Thoracic aorta (tissue), 2 donors: ENCODE results near the gene IRF8. TPM values are rescaled to one million over a fixed set of nuclear protein-coding genes. Genes with fewer than 3 reads are reported as not detected.

ENCODE experiments used
- ATAC-seq: fragments of 150-250 bp; one replicate; pipeline ENCODE4 v1.8.0; 2017; ENCODE audit warnings: low read depth; ENCODE audit not compliant: insufficient number of reproducible peaks, low FRiP score
- DNase-seq: peaks from one replicate; pipeline ENCODE4 v3.0.0-alpha.2; 2020; ENCODE audit warnings: low spot score
- H3K27ac ChIP-seq, 2 donors: fragments of 200-600 bp; sonication (generic); 1 replicate in 1 of 2; 2 replicates in 1 of 2; pipeline ENCODE4 v1.5.1; 2016; ENCODE audit warnings: mild to moderate bottlenecking in 2 of 2, moderate library complexity in 2 of 2
- H3K27me3 ChIP-seq: fragments of 200-600 bp; sonication (generic); replicated peaks from 2 replicates; pipeline ENCODE4 v1.6.0; 2016; ENCODE audit warnings: mild to moderate bottlenecking; ENCODE audit not compliant: insufficient read depth
- H3K36me3 ChIP-seq: fragments of 200-600 bp; sonication (generic); one replicate; pipeline ENCODE4 v1.5.1; 2016
- H3K4me1 ChIP-seq, 2 donors: fragments of 200-600 bp; sonication (generic); 1 replicate in 1 of 2; 2 replicates in 1 of 2; pipeline versions ENCODE4 v1.5.1 to v1.6.0; 2016; ENCODE audit warnings: low read depth in 2 of 2, mild to moderate bottlenecking in 1 of 2; ENCODE audit not compliant: control insufficient read depth in 1 of 2
- H3K4me3 ChIP-seq: fragments of 200-600 bp; sonication (generic); 2 replicates; pipeline ENCODE4 v1.5.1; 2016; ENCODE audit warnings: mild to moderate bottlenecking
- H3K9me3 ChIP-seq: fragments of 200-600 bp; sonication (generic); 2 replicates; pipeline ENCODE4 v1.5.1; 2016
- total RNA-seq, 2 donors: library from RNA; depleted of rRNA; stranded (reverse); fragments of >200 nt; gene quantifications; one replicate each; pipeline versions ENCODE4 v1.1.0 to v1.2.3, GENCODE V29; 2016
- TF ChIP-seq, protein P1 (sequence below): fragments of 200-600 bp; sonication (generic); IDR thresholded peaks from one replicate; pipeline ENCODE4 v1.5.1; 2019; ENCODE audit warnings: antibody characterized with exemption

The IRF8 gene
- total RNA-seq, 2 donors from 2014 or later: 27.0 to 28.8 TPM

DNA sequence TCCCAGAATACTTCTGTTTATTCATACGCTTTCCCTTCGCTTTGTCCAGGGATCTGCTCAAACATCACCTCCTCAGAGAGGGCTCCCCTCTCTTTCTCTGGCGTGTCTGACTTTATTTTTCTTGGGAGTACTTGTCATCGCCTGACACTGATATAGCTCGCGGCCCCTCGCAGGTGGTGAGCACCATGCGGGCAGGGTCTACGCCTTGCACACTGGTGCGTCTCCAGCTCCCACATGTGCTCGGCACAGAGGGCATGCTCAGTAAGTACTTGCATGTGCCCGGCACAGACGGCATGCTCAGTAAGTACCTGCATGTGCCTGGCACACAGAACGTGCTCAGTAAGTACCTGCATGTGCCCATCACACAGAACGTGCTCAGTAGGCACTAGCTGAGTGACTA lies 57.5 kb downstream of the IRF8 start:
- no peak for DNase-seq
- TF ChIP-seq, protein P1, sequence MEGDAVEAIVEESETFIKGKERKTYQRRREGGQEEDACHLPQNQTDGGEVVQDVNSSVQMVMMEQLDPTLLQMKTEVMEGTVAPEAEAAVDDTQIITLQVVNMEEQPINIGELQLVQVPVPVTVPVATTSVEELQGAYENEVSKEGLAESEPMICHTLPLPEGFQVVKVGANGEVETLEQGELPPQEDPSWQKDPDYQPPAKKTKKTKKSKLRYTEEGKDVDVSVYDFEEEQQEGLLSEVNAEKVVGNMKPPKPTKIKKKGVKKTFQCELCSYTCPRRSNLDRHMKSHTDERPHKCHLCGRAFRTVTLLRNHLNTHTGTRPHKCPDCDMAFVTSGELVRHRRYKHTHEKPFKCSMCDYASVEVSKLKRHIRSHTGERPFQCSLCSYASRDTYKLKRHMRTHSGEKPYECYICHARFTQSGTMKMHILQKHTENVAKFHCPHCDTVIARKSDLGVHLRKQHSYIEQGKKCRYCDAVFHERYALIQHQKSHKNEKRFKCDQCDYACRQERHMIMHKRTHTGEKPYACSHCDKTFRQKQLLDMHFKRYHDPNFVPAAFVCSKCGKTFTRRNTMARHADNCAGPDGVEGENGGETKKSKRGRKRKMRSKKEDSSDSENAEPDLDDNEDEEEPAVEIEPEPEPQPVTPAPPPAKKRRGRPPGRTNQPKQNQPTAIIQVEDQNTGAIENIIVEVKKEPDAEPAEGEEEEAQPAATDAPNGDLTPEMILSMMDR: no peak
- H3K4me1 ChIP-seq: no peaks in the 10 kb centered on the region
- no peak overlapping the region for H3K27ac ChIP-seq
- no peaks in the 10 kb centered on the region for H3K36me3 ChIP-seq
- H3K27me3 ChIP-seq: no peaks in the 10 kb centered on the region
- no peak for ATAC-seq
- H3K4me3 ChIP-seq: no peak overlapping the region
- no peaks in the 10 kb centered on the region for H3K9me3 ChIP-seq

DNA sequence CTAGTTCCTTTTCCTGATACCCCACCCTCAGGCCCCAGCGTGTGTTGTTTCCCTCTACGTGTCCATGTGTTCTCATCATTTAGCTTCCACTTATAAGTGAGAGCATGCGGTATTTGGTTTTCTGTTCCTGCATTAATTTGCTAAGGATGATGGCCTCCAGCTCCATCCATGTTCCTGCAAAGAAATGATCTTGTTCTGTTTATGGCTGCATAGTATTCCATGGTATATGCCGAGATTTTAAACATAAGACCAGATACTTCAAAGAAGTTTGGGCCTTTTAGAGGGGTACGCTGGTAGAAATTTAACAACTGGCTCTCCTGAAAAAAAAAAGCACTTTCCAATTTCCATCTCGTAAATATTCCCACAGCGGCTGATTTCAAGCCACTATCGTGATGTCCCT lies 59.8 kb downstream of the IRF8 start:
- H3K9me3 ChIP-seq: no peaks in the 10 kb centered on the region
- no peaks in the 10 kb centered on the region for H3K36me3 ChIP-seq
- H3K4me3 ChIP-seq: no peak overlapping the region
- DNase-seq (no peak), ATAC-seq (no peak)
- TF ChIP-seq, protein P1: no peak
- H3K4me1 ChIP-seq: peaks cover 0 to 5% of the 10 kb centered on the region in 2 donors
- H3K27me3 ChIP-seq: no peaks in the 10 kb centered on the region
- no peak overlapping the region for H3K27ac ChIP-seq

DNA sequence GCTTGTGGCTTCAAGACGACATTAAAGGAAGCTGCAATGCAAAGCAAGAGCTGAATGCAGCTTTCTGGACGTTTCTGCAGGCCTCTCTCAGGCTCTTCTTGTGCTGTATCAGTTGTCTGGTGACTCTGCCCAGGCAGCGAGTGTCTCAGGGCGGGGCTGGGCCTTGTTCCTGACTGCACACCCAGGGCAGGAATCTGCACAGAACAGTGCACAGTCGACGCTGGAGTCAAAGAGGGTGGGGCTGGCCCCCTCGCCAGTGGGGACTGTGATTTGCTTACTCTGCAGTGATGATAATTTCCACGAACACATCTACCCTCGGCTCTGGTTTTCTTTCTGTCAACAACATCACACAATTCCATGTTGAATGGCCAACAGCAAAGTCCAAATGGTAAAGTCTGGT lies 60.7 kb downstream of the IRF8 start:
- no peak for DNase-seq
- Histone ChIP-seq H3K27ac (no peak overlapping the region), H3K9me3 (no peaks in the 10 kb centered on the region), H3K36me3 (no peaks in the 10 kb centered on the region), H3K4me3 (no peak overlapping the region), H3K27me3 (no peaks in the 10 kb centered on the region), H3K4me1 (peaks cover 0 to 9% of the 10 kb centered on the region in 2 donors)
- TF ChIP-seq, protein P1: no peak
- ATAC-seq: no peak

DNA sequence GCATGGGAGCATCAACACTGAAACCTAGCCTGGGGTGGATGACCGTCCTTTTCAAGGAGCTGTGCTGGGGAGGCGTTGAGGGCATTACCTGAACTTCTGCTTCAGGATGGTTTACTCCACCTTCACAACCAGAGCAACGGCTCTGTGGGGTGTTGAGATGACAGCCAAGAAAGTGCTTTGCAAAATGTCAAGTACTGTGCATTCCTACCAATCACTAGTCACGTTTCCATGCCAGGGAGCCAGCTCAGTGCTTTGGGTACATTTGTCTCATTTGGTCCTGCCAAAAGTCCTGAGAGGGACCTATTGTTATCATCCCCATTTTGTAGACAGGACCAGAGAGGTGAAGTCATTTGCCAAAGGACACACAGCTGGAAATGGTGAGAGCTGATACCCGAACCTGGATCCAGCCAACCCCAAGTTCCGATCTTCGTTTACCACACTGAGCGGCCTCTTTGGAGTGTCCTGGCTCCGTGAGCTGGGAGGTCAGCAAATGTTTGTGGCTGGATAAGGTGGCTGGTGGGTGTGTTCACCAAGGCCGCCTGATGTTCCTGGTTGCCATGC lies 61.6 kb downstream of the IRF8 start:
- no peaks in the 10 kb centered on the region for H3K9me3 ChIP-seq
- peaks cover 0 to 9% of the 10 kb centered on the region in 2 donors for H3K4me1 ChIP-seq
- ATAC-seq (no peak), DNase-seq (no peak)
- H3K27ac ChIP-seq: no peak overlapping the region
- TF ChIP-seq, protein P1: no peak
- no peaks in the 10 kb centered on the region for H3K36me3 ChIP-seq
- no peak overlapping the region for H3K4me3 ChIP-seq
- no peaks in the 10 kb centered on the region for H3K27me3 ChIP-seq

DNA sequence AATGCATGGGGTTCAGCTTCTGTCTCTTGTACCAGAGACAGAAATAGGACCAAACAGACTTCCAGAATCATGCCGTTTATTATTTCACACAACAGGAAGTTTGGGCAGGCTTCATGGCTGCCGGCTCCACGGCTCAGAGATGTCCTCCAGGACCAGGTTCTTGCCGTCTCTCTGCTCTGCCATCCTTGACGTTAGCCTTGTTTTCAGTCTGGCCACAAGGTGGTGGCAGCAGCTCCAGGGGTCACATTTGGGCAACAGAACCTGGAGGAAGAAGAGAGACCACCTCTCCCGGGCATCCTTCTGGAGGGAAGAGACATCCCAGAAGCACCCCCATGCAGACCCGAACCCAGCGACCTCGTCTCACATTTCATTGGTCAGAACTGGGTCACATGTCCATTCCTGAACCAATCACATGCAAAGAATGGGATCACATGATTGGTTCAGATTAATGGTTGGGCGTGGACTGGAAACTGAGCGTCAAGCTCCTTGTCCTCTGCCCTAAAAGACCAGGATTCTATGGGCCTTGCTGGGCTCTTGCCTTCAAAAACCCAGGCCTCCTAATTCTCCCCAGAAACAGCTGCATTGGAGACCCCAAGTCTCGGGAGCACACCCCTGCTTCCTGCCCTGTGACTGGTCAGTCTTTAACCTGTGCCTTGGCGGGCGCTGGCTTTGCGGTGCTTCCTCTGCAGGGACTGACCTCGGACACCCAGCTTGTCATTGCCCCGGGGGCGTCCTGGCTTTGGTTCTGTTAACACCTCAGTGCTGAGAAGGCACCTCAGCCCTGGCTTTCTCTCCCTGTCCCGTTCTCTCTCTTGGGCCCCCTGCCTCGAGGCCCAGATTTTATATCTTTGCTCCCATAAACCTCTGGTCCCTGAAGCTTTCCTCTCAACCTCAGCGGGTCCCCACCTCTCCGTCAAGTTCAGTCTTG lies 63.3 kb downstream of the IRF8 start:
- H3K27me3 ChIP-seq: no peaks in the 10 kb centered on the region
- H3K36me3 ChIP-seq: no peaks in the 10 kb centered on the region
- H3K9me3 ChIP-seq: no peaks in the 10 kb centered on the region
- no peak overlapping the region for H3K4me3 ChIP-seq
- peaks cover 0 to 9% of the 10 kb centered on the region in 2 donors for H3K4me1 ChIP-seq
- no peak overlapping the region for H3K27ac ChIP-seq
- DNase-seq: no peak
- no peak for ATAC-seq
- TF ChIP-seq, protein P1: no peak
